HG03159 (cell line): ENCODE data around the gene SLC22A23.

Experiments
- ATAC-seq: cut with Tn5 transposase; IDR thresholded peaks from one replicate; pipeline ENCODE4 v1.9.1; 2021; ENCODE audit warnings: mild to moderate bottlenecking, moderate library complexity; ENCODE audit not compliant: unreplicated experiment

The SLC22A23 gene

DNA sequence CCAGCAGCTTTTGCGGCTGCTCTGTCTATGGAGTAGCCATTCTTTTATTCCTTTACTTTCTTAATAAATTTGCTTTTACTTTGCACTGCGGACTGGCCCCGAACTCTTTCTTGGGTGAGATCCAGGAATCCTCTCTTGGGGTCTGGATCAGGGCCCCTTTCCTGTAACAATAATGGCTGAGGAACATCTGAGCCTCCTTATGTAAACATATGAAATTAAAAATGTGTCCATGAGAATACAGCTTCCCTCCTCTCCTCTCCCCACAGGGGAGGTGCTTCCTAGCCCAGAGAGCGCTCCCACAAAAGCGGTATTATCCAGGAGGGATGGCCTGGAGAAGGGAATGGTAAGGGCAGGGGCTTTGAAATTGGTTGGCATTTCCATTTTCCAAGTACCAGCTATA lies 117.0 kb downstream of the SLC22A23 start:
- ATAC-seq: no peak

DNA sequence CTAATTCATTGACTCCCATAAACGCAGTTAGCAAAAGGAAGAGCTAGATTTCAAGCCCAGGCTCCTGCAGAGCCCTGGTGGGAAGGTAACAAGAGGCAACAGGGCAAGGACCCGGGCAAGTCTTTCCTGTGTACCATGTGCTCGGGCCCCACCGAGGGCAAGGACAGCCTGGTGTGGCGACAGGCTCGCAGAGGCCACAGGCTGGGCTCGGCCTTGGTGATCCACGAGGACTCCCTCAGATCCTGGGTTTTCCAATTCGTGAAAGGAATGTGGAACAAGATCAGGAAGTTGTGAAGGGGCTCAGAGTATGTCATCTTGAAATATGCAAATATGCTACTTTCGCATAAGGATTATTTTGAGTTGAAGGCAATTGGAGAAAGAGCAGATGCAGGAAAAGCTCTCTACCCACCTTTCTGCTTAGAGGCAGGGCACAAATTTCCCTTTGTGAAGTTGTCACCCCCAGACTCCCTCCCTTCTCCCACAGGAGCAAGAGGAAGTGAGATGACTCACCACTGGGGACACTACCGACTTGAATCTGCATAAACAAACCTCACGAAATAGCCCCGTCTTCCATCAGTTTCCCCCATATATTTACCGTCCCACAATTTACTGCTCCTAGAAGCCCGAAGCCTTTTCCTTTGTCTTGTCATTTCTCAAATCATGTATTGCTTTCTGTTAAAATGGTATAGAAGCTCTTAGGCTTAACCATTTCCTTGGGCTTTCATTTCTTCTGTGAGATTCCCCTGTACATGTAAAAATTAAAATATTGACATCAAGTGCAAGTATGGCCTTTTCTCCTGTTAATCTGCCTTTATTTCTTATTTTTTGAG lies 119.1 kb downstream of the SLC22A23 start:
- no peak for ATAC-seq

GRCh38 chr6:3336859-3337515 lies 119.9 kb downstream of the SLC22A23 start:
- no peak for ATAC-seq

- no peak for ATAC-seq
Measured at GRCh38 chr6:3336066-3336786, 120.6 kb downstream of the SLC22A23 start.

- no peak for ATAC-seq
Measured at GRCh38 chr6:3335169-3335568, 121.7 kb downstream of the SLC22A23 start.

GRCh38 chr6:3334555-3334954 lies 122.3 kb downstream of the SLC22A23 start:
- ATAC-seq: no peak

DNA sequence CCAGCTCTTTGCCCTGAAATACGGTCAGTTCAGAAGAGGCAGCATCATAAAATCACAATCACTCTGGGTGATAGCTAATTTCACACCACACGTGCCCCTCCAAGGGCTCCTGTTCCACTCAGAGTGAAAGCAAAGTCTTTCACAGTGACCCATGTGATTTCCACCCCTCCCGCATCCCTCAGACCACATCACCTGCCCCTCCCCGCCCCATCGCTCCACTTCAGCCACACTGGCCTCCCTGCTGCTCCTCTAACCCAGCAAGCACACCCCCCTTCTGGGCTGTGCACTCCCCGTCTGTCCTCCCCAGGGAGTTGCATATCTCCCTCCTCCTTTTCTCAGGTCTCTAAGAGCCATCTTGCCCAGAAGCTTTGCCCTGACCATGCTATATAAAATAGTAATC lies 123.6 kb downstream of the SLC22A23 start:
- ATAC-seq: peak; percentile 73

DNA sequence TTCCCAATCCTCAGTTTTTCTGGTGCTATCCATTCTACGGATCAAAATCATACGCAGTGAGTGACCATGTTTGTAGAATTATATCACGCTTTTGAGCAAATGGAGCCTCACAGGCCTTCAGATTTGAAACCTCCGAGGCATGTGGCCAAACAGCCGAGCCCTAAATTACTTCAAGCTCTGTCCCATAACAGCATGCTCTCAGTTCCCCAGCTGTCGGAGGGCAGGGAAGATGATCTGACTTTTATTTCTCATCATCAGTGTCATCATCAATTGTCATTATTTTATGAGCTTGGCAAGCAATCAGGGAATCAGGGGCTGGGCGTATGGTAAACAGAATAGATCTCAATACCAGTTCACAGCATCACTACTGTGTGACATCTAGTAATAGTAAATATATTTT lies 124.9 kb downstream of the SLC22A23 start:
- no peak for ATAC-seq

DNA sequence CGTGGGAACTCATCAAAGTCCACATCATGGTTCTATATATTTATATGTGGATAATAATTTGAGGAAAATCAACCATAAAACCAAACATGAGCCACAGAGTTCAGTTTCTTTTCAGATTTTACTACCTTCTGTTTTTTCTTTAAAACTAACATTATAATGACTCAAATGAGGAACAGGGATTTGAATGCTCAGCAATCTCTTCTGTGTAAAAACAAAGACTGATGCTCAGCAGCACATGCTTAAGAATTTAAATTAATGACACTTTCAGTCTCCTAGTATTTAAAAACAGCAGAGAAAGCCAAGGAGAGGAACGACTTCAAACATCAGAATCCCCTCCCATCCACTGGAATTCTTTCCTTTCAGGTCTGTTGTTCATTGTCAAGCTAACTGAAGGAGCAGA lies 125.4 kb downstream of the SLC22A23 start:
- ATAC-seq: no peak

DNA sequence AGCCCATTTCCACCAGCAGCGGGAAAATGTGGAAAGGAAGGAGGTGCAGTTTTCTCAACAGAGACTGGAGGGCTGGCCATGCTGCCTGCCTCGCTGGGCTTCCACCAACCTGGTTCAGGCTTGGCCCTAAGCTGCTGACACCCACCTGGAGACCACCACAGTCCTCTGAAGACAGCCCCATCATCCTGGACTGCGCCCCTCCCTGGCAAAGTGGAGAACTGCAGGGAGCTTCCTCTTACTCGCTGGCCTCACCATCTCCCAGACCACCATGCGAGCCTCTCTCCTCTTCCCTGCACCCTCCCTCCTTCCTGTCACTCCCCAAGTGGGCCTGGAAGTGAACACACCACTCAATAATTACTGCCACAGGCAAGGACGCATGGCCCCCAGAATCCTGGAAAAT lies 126.7 kb downstream of the SLC22A23 start:
- ATAC-seq: no peak

DNA sequence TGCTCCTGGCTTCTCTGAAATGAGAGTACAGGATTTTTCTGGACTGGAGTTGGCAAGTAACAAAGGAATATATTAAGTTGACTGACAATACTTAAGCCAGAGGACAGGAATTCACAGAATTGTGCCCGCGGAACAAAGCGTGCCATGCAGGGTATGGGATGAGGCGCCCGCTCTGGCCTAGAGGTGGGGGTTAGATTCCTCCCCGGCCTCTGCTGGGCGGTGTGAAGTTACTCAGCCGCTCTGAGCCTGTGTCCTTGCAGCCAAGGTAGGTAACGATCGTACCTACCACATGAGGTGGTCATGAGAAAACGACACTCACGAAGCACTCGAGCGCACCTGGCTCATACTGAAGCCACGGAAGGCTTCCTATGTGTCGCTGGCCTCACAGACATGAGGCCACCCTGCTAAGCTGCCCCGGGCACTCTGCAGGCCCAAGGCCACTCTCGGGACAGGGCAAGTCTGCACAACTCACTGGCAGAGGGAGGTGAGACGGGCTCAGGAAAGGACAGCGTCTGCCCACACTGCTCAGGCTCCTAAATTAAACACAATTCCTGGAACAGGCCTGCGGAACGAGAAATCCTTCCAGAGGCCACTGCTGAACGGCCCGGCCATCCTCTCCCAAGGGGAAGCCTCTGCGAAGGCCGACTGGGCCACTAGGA lies 127.3 kb downstream of the SLC22A23 start:
- no peak for ATAC-seq

GRCh38 chr6:3328796-3329195 lies 128.1 kb downstream of the SLC22A23 start:
- no peak for ATAC-seq

DNA sequence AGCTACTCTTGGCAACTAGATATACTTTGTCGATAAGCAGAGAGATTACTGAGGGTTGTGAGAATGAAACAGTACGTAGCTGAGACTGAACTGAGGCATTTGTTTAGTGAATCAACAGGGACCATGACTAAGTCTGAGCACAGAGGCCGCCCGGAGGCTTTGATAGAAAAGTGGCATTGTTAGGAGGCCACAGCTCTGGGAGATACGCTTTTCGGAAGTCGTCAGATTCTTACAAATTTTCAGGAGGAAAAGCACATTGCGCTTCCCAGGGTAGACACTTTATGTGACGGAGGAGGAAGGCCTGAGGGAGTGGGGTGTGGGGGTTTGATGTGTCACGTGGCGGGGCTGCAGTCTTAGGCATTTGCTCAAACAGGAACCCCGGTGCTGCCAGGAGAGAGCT lies 128.7 kb downstream of the SLC22A23 start:
- no peak for ATAC-seq

DNA sequence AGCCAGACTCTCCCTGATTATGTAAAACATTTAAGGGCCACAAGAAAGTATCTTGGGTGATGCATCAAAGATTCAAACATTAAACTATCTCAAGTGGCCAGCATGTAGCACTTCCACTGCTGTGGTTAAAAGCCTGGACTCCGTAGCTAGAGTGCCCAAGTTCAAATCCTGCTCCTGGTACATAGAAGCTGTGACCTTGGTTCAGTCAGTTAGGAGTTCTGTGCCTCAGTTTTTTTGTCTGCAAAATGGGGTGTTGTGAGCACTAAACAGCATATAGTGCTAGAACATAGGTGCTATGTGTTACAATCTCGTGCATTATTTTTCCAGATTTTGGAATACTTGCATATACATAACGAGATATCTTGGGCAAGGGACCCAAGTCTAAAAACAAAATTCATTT lies 129.4 kb downstream of the SLC22A23 start:
- no peak for ATAC-seq

DNA sequence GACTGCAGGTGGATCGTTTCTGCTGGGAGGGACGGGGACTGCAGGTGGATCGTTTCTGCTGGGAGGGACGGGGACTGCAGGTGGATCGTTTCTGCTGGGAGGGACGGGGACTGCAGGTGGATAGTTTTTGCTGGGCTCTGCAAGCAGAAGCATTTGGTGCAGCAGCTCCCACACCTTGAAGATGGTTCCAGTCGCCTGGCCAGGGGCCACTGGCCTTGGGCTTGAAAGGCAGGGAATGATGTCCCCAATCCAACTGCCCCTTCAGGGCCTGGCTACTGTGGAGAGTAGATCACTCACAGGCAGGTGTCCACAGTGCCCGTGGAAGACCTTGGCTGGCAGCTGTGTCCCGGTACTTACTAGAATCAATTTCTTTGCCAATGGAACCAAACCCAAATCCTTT lies 129.9 kb downstream of the SLC22A23 start:
- ATAC-seq: no peak

GRCh38 chr6:3326184-3326971 lies 130.5 kb downstream of the SLC22A23 start:
- ATAC-seq: no peak

DNA sequence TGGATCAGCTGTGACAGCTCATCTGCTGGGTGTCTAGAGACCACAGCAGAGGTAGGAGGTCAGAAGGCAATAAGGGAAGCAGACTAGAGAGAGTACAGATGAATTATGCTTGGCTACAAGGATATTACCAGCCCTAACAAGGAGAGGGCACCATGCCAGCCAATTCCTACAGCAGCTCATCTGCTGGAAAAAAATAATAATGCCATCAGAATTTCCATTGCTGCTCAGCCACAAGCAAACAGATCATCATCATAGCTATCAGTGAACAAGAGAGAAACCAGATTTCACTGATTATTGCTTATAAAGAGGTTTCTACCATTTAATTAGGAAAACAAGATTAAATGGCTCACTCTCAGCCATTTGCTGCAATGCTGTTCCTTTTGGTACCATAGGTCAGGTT lies 131.6 kb downstream of the SLC22A23 start:
- no peak for ATAC-seq

GRCh38 chr6:3324262-3324942 lies 132.4 kb downstream of the SLC22A23 start:
- no peak for ATAC-seq

DNA sequence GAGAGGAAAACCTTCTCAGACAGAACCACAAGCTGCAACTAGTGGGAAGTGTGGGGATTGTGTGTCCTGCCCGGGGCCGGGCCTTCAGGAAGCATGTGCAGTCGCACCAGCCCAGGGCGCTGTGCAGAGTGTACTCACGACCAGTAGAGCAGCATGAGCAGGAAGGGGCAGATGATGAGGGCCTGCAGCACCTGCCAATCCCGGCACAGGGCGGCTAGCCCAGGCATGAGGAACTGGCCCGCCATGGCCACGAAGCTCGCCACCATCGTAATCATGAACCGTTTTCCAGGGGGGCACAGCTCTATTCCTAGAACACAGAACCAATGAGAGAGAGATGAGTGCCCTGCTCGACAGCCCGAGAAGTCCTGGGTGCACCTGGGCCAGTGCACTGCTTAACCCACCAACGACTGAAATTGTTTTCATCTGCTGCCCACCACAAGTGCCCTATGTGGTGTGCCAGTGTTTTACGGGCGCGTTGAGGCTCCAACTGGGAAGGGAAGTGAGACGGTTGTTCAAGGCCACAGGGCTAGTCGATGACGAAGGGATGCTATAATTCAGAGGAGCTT lies 133.1 kb downstream of the SLC22A23 start:
- ATAC-seq: no peak

GRCh38 chr6:3323148-3323547 lies 133.7 kb downstream of the SLC22A23 start:
- ATAC-seq: no peak
